ENCODE data around the gene TOR4A.

- no peak for TF ChIP-seq CTCF (IDR thresholded peaks at IDR 0.05)
- TF ChIP-seq POLR2A (IDR thresholded peaks at IDR 0.05), result no peak
Measured at GRCh38 chr9:137265496-137266161, 11.9 kb upstream of the TOR4A start.

Measured in prostate gland (tissue), 2 donors.